Measurements from ENCODE around the gene RPL6. TPM values are rescaled to one million over a fixed set of nuclear protein-coding genes. Genes with fewer than 3 reads are reported as not detected.
"Not testable (repeated sequence)": the region's sequence is repeated elsewhere in the genome, so short reads cannot be mapped to it uniquely, and the experiment has no call there.

RPL6 gene
- total RNA-seq, 1 experiment from 2014 or later, result 969 TPM

GRCh38 chr12:112450725-112451124 is 41.3 kb upstream of the RPL6 start:
- Histone ChIP-seq H3K27ac (ENCODE audit: low read length) (no peak overlapping the region), H3K4me3 (ENCODE audit: low read depth in 2 of 2, low read length in 2 of 2) (no peak overlapping the region), H3K27me3 (ENCODE audit: control insufficient read depth, insufficient read depth, low read length) (no peaks in the 10 kb centered on the region), H3K9me3 (ENCODE audit: control insufficient read depth, insufficient read depth, low read depth, low read length) (no peaks in the 10 kb centered on the region), H3K36me3 (ENCODE audit: control insufficient read depth, insufficient read depth, low read length) (peaks cover 3% of the 10 kb centered on the region; the same call in 1 of the 2 replicates), H3K4me1 (ENCODE audit: control insufficient read depth, insufficient read depth, low read length) (no peaks in the 10 kb centered on the region)
- DNase-seq (ENCODE audit: low read depth, low spot score) (no peak), ATAC-seq (no peak)
- BruUV-seq (replicated peaks), result no TSS peak
- TF ChIP-seq POLR2AphosphoS5 (IDR thresholded peaks at IDR 0.05; ENCODE audit: low read depth, low read length) (no peak), SIN3A (IDR thresholded peaks at IDR 0.05; ENCODE audit: borderline replicate concordance, insufficient read depth, low read depth, low read length) (no peak), REST (IDR thresholded peaks at IDR 0.05; ENCODE audit: insufficient read depth in 1 of 2, low read depth in 2 of 2, low read length in 1 of 2) (no peak), TCF7L2 (IDR thresholded peaks at IDR 0.05; ENCODE audit: low read depth, low read length) (no peak)
- TF ChIP-seq, protein P1, sequence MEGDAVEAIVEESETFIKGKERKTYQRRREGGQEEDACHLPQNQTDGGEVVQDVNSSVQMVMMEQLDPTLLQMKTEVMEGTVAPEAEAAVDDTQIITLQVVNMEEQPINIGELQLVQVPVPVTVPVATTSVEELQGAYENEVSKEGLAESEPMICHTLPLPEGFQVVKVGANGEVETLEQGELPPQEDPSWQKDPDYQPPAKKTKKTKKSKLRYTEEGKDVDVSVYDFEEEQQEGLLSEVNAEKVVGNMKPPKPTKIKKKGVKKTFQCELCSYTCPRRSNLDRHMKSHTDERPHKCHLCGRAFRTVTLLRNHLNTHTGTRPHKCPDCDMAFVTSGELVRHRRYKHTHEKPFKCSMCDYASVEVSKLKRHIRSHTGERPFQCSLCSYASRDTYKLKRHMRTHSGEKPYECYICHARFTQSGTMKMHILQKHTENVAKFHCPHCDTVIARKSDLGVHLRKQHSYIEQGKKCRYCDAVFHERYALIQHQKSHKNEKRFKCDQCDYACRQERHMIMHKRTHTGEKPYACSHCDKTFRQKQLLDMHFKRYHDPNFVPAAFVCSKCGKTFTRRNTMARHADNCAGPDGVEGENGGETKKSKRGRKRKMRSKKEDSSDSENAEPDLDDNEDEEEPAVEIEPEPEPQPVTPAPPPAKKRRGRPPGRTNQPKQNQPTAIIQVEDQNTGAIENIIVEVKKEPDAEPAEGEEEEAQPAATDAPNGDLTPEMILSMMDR (IDR thresholded peaks at IDR 0.05), result no peak
- in situ Hi-C loops (cut with HindIII; ENCODE audit: low pct_unique_long_range_greater_than_20kb, low sequenced_read_pairs) (no loop called here), intact Hi-C loops (cut with micrococcal nuclease; ENCODE audit: unreplicated experiment) (no loop called here)
- ChIA-PET POLR2A (interaction anchor here (0.6 kb wide), 1 partner anchor 20 kb away, joined by 3 read pairs; no protein-coding TSS in a partner anchor), CTCF (interaction anchor here (0.8 kb wide), 1 partner anchor 23 kb away, joined by 3 read pairs; no protein-coding TSS in a partner anchor)

DNA sequence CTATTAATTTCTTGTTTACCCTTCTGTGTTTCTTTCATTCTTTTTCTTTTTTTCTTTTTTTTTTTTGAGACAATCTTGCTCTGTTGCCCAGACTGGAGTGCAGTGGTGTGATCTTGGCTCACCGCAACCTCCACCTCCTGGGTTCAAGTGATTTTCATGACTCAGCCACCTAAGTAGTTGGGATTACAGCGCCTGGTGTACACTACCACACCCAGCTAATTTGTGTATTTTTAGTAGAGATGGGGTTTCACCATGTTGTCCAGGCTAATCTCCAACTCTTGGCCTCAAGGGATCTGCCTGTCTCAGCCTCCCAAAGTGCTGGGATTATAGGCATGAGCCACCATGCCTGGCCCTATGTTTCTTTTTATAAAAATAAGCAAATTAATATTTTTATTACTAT is 38.8 kb upstream of the RPL6 start:
- CTCF ChIA-PET, result interaction anchor here (0.6 kb wide), 1 partner anchor 25 kb away, joined by 4 read pairs; no protein-coding TSS in a partner anchor
- intact Hi-C loops (cut with micrococcal nuclease; ENCODE audit: unreplicated experiment); H3K36me3 ChIP-seq (ENCODE audit: control insufficient read depth, insufficient read depth, low read length); POLR2A ChIA-PET; H3K9me3 ChIP-seq (ENCODE audit: control insufficient read depth, insufficient read depth, low read depth, low read length); H3K4me1 ChIP-seq (ENCODE audit: control insufficient read depth, insufficient read depth, low read length); BruUV-seq (replicated peaks); H3K27ac ChIP-seq (ENCODE audit: low read length); in situ Hi-C loops (cut with HindIII; ENCODE audit: low pct_unique_long_range_greater_than_20kb, low sequenced_read_pairs); H3K4me3 ChIP-seq (ENCODE audit: low read depth in 2 of 2, low read length in 2 of 2); H3K27me3 ChIP-seq (ENCODE audit: control insufficient read depth, insufficient read depth, low read length); DNase-seq (ENCODE audit: low read depth, low spot score); ATAC-seq: not testable (repeated sequence)

- TF ChIP-seq POLR2AphosphoS5 (IDR thresholded peaks at IDR 0.05; ENCODE audit: low read depth, low read length) (no peak), SIN3A (IDR thresholded peaks at IDR 0.05; ENCODE audit: borderline replicate concordance, insufficient read depth, low read depth, low read length) (no peak), REST (IDR thresholded peaks at IDR 0.05; ENCODE audit: insufficient read depth in 1 of 2, low read depth in 2 of 2, low read length in 1 of 2) (no peak), TCF7L2 (IDR thresholded peaks at IDR 0.05; ENCODE audit: low read depth, low read length) (no peak)
- TF ChIP-seq, protein P1 (IDR thresholded peaks at IDR 0.05), result no peak
- Histone ChIP-seq H3K27ac (ENCODE audit: low read length) (no peak overlapping the region), H3K4me3 (ENCODE audit: low read depth in 2 of 2, low read length in 2 of 2) (no peak overlapping the region), H3K9me3 (ENCODE audit: control insufficient read depth, insufficient read depth, low read depth, low read length) (no peaks in the 10 kb centered on the region), H3K4me1 (ENCODE audit: control insufficient read depth, insufficient read depth, low read length) (no peaks in the 10 kb centered on the region), H3K27me3 (ENCODE audit: control insufficient read depth, insufficient read depth, low read length) (no peaks in the 10 kb centered on the region), H3K36me3 (ENCODE audit: control insufficient read depth, insufficient read depth, low read length) (no peaks in the 10 kb centered on the region)
- intact Hi-C loops (cut with micrococcal nuclease; ENCODE audit: unreplicated experiment) (no loop called here), in situ Hi-C loops (cut with HindIII; ENCODE audit: low pct_unique_long_range_greater_than_20kb, low sequenced_read_pairs) (no loop called here)
- ATAC-seq, result no peak
- ChIA-PET CTCF (no interaction called here), POLR2A (interaction anchor here (0.6 kb wide), 1 partner anchor 76 kb away, joined by 5 read pairs; no protein-coding TSS in a partner anchor)
- no peak for DNase-seq (ENCODE audit: low read depth, low spot score)
- BruUV-seq (replicated peaks), result no TSS peak
Observed at GRCh38 chr12:112447106-112447505, 37.7 kb upstream of the RPL6 start.

Data from Panc1 (cell line).